Measurements from ENCODE around the gene IST1. TPM values are rescaled to one million over a fixed set of nuclear protein-coding genes. Genes with fewer than 3 reads are reported as not detected.

IST1 gene
- total and polyA plus RNA-seq, 9 of the 15 experiments (the other 6 are each of a cell fraction or from before 2014, with no cell fraction given) = 135 to 334 (median 188) TPM

- CTCF ChIA-PET (ENCODE audit: low intra/inter-chr PET ratio) = no interaction called here
- Histone ChIP-seq H3K4me2 (ENCODE audit: insufficient read depth, low read length) (no peak overlapping the region), H2AFZ (ENCODE audit: low read depth, low read length) (no peak overlapping the region), H3K27me3 (ENCODE audit: control insufficient read depth in 2 of 2, insufficient read depth in 2 of 2, low read length in 2 of 2) (no peaks in the 10 kb centered on the region), H3K36me3 (ENCODE audit: control insufficient read depth, insufficient read depth, low read length) (peaks cover 93% of the 10 kb centered on the region), H3K9me1 (ENCODE audit: control insufficient read depth, insufficient read depth, low read length) (no peaks in the 10 kb centered on the region), H3K9me3 (replicated peaks; ENCODE audit: control insufficient read depth, insufficient read depth, low read depth, low read length) (peaks cover 2% of the 10 kb centered on the region), H3K4me3 (no peak overlapping the region), H3K4me1 (replicated peaks in 1 of 2; ENCODE audit: control insufficient read depth in 2 of 2, insufficient read depth in 2 of 2, low read length in 2 of 2) (no peaks in the 10 kb centered on the region), H3K79me2 (ENCODE audit: control insufficient read depth, insufficient read depth, low read length) (peaks cover 44% of the 10 kb centered on the region), H4K20me1 (replicated peaks; ENCODE audit: control insufficient read depth, insufficient read depth, low read length) (no peaks in the 10 kb centered on the region; the same call in 1 of the 2 replicates), H3K27ac (ENCODE audit: extremely low read depth, low read depth, low read length) (no peak overlapping the region), H3K9ac (ENCODE audit: insufficient read depth in 1 of 2, low read depth in 2 of 2, low read length in 2 of 2) (no peak overlapping the region)
- TF ChIP-seq RFX5 (IDR thresholded peaks at IDR 0.05; ENCODE audit: low read depth, low read length) = no peak
- TF ChIP-seq JUNB (CRISPR knock-in tag; conservative IDR thresholded peaks at IDR 0.05) = no peak
- no peak for TF ChIP-seq NCOR1 (IDR thresholded peaks at IDR 0.05)
- TF ChIP-seq, protein P1, sequence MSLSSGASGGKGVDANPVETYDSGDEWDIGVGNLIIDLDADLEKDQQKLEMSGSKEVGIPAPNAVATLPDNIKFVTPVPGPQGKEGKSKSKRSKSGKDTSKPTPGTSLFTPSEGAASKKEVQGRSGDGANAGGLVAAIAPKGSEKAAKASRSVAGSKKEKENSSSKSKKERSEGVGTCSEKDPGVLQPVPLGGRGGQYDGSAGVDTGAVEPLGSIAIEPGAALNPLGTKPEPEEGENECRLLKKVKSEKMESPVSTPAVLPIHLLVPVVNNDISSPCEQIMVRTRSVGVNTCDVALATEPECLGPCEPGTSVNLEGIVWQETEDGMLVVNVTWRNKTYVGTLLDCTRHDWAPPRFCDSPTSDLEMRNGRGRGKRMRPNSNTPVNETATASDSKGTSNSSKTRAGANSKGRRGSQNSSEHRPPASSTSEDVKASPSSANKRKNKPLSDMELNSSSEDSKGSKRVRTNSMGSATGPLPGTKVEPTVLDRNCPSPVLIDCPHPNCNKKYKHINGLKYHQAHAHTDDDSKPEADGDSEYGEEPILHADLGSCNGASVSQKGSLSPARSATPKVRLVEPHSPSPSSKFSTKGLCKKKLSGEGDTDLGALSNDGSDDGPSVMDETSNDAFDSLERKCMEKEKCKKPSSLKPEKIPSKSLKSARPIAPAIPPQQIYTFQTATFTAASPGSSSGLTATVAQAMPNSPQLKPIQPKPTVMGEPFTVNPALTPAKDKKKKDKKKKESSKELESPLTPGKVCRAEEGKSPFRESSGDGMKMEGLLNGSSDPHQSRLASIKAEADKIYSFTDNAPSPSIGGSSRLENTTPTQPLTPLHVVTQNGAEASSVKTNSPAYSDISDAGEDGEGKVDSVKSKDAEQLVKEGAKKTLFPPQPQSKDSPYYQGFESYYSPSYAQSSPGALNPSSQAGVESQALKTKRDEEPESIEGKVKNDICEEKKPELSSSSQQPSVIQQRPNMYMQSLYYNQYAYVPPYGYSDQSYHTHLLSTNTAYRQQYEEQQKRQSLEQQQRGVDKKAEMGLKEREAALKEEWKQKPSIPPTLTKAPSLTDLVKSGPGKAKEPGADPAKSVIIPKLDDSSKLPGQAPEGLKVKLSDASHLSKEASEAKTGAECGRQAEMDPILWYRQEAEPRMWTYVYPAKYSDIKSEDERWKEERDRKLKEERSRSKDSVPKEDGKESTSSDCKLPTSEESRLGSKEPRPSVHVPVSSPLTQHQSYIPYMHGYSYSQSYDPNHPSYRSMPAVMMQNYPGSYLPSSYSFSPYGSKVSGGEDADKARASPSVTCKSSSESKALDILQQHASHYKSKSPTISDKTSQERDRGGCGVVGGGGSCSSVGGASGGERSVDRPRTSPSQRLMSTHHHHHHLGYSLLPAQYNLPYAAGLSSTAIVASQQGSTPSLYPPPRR (CRISPR knock-in tag; IDR thresholded peaks at IDR 0.05; ENCODE audit: borderline replicate concordance) = no peak
- no peak for TF ChIP-seq PHF21A (IDR thresholded peaks at IDR 0.05; ENCODE audit: borderline replicate concordance, low read depth)
- no peak for TF ChIP-seq STAT5B (CRISPR knock-in tag; IDR thresholded peaks at IDR 0.05)
- no peak for TF ChIP-seq HMBOX1 (IDR thresholded peaks at IDR 0.05)
- no peak for TF ChIP-seq CHD1 (IDR thresholded peaks at IDR 0.05; ENCODE audit: low read length)
- TF ChIP-seq KHSRP (IDR thresholded peaks at IDR 0.05) = no peak
- in situ Hi-C loops (cut with MboI) (no loop called here), intact Hi-C loops (cut with micrococcal nuclease) (no loop called here)
- POLR2A ChIA-PET = interaction anchor here (0.8 to 1.5 kb wide), 3 partner anchors 9 to 20 kb away, joined by 3 to 6 read pairs (median 3); no protein-coding TSS in a partner anchor
- BruUV-seq (replicated peaks) = TSS peak; percentile 2
- no peak for ATAC-seq
- DNase-seq (ENCODE audit: extremely low read depth in 1 of 4, low spot score in 3 of 4) = no peak
- 95% methylated on average over 2 of the region's 2 CpGs for WGBS (ENCODE audit: insufficient coverage, low coverage, missing lambda C conversion rate)
- FAIRE-seq = no peak
Measured at GRCh38 chr16:71920658-71921057, 25.3 kb downstream of the IST1 start.

Measured in K562 (cell line).